GM21526 (cell line): ENCODE results near the gene CYP4F12.

Experiments used
- ATAC-seq: cut with Tn5 transposase; IDR thresholded peaks from one replicate; pipeline ENCODE4 v1.9.1; 2021; ENCODE audit warnings: moderate library complexity; ENCODE audit not compliant: unreplicated experiment, low FRiP score

The CYP4F12 gene

DNA sequence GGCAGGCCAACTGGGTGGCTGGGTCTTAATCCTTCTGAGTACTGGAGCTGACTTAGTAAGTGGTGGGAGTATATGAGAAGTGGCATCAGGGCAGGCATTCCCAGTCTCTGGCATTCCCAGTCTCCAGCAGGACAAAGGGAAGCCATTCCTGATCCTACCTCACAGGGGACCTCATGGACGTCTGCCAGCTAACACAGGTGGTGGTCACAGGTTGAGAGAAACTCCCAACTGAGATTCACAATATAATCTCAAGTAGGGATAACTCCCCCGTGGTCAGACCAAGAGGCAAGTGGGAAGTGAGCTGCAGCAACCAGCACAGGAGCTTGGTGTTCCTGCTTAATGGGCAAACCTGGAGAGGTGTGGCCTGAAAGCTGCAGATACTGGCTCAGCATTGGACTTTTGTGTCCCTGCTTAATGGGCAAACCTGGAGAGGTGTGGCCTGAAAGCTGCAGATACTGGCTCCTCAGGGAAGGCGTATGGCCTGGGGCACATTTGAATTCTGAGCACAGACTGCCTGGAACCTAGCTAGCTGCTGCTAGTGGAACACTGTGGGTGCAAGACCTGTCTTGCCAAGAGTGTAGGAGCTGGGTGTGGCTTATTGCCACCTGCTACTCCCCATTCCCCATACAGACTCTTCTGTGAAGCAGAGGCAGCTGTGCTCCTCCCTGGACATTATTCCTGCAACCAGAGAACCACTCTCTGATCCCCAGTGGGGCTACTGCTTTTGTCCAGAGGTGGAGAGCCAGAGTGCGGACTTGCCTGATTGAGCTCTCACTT is 29.1 kb downstream of the CYP4F12 start:
- no peak for ATAC-seq

GRCh38 chr19:15702534-15702930 is 29.6 kb downstream of the CYP4F12 start:
- ATAC-seq: no peak

DNA sequence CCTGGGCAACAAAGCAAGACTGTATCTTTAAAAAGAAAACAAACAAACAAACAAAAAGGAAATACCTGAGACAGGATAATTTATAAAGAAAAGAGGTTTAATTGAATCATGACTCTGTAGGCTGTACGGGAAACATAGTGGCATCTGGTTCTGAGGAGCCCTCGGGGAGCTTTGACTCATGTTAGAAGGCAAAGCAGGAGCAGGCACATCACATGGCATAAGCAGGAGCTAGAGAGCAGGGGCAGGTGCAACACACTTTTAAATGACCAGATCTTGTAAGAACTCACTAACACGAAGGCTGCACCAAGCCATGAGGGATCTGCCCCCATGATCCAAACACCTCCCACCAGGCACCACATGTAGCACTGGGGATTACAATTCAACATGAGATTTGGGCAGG is 41.8 kb downstream of the CYP4F12 start:
- no peak for ATAC-seq

DNA sequence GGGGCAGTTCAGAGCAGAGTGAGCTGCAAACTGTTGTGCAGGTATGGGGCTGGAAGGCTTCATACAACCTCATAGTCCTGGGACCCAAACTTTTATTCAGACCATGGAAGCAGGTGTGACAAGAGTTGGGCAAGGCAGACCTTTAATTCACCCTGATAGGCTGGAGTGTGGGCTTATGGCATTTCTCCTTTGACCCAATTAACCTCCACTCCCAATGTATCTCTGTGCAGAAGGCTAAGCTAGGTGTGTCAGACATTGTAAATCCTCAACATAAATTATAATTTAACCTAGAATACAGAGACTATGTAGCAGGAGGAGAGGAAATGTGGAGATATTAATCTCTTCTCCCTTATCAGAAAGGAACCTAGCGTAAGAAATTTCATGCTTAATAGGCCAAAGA is 42.8 kb downstream of the CYP4F12 start:
- ATAC-seq: no peak

GRCh38 chr19:15717809-15718208 is 44.9 kb downstream of the CYP4F12 start:
- no peak for ATAC-seq

DNA sequence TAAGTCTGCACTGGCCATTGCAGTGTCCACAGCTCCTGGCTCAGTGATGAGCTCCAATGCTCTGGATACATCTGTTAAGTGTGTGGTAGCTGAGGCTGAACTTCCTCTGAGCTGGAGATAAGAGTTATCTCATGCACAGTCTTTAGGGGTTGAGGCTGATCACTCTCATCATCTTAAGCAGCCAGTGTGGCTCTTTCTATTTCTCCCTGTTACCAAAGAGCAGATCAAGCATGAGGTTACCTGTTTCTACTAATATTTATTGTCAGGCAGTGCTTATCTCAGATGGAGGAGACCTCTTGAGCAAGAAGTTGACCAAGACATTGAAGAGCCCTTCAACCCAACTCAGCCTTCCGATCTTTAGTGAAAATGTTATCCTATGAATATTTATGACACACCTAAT is 48.4 kb downstream of the CYP4F12 start:
- ATAC-seq: no peak

DNA sequence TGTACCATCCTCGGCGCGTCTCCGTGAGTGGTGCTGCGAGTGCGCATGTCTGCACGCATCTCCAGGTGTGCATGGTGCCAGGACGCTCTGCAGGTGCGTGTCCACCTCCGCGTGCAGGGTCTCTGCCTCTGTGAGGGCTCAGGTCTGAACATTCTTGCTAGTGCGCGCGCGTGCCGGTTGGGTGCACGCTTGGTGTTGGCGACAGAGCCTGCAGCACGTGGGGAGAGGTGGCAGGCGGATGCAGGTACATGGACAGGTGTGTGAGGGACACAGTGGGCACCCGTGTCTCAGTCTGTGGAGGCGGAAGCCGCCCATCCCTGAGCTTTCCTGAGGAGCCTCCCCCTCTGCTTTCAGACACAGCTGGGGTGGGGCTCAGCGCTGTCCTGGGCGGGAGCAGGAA is 50.1 kb downstream of the CYP4F12 start:
- no peak for ATAC-seq

DNA sequence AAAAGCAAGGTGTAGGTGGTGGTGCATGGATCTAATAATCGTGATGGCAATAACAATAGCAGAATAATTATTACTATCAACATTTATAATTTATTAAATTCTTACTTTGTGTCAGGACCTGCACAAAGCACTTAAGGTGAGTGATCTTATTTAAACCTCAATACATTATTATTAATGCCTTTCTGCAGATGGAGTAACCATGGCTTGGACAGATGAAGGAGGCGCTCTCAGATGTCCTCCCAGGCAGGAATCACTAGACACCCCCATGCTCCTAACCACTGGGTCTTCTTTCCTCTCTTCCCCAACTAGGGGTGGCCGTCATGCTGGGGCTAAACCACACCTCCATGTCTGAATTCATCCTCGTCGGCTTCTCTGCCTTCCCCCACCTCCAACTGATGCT is 54.8 kb downstream of the CYP4F12 start, which contains the start of gene OR10H2:
Gene OR10H2 (plus strand): TSS at position 301 of the 400 bp plus-strand sequence. CDS start 20 bp downstream, at position 321.
- no peak for ATAC-seq

- ATAC-seq: no peak
Measured at GRCh38 chr19:15730538-15730937, 57.7 kb downstream of the CYP4F12 start.

- ATAC-seq: no peak
Measured at GRCh38 chr19:15732388-15732787, 59.5 kb downstream of the CYP4F12 start.

DNA sequence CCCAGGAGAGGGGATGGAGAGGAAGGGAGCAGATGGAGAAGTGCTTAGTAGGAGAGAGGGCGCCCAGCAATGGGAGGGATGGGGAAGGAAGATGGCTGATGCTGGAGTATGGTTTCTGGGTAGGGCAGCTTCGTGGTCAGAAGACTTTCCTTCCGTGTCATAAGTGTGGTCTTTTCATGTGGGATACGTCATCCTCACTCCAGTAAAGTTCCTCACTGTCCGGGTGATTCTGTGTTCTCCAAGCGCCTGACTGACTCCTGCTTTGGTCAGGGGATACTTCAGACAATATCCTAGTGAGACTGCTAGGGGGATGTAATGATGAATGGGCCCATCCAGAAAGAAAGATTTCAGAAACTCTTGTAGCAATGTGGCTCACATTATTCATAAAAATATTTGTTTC is 61.0 kb downstream of the CYP4F12 start:
- no peak for ATAC-seq

GRCh38 chr19:15737722-15738121 is 64.8 kb downstream of the CYP4F12 start, which contains the start of gene OR10H3:
TSS of gene OR10H3 (plus strand) at chr19:15737985. CDS start at chr19:15741393, 3,408 bp downstream.
- ATAC-seq: no peak

DNA sequence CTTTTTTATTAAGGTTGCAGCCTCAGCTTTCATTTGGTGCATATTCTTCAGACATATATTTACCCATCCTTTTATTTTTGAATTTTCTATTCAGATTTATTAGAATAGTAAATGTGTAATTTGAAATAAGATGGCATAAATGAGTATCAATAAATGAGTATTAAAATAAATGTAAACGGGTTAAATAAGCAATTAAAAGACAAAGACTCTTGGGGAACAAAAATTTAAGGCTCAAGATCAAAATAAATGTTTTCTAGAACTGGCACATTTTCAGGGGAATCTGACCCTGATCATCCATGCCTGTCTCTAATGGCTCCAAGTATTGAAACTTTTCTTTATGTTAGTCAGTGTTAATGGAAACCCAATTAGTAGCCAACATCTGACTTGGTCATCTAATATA is 67.9 kb downstream of the CYP4F12 start:
- no peak for ATAC-seq
